A673 (cell line): ENCODE measurements around the gene FAM228B.

Source experiments
- EZH2 ChIP-seq: fragments of 200-600 bp; sonication (generic); IDR thresholded peaks from 2 replicates; pipeline ENCODE4 v1.6.1; 2017; ENCODE audit warnings: borderline replicate concordance, low read depth, mild to moderate bottlenecking, mixed read lengths, antibody characterized with exemption, low read length; ENCODE audit not compliant: poor library complexity, severe bottlenecking
- TF ChIP-seq, protein P1 (sequence below): fragments of 300-800, 200-600 bp; sonication (generic); conservative IDR thresholded peaks from 2 replicates; pipeline ENCODE4 v1.5.1; 2017; ENCODE audit warnings: low read depth, mild to moderate bottlenecking, antibody characterized with exemption, low read length, moderate library complexity, mixed read lengths

DNA sequence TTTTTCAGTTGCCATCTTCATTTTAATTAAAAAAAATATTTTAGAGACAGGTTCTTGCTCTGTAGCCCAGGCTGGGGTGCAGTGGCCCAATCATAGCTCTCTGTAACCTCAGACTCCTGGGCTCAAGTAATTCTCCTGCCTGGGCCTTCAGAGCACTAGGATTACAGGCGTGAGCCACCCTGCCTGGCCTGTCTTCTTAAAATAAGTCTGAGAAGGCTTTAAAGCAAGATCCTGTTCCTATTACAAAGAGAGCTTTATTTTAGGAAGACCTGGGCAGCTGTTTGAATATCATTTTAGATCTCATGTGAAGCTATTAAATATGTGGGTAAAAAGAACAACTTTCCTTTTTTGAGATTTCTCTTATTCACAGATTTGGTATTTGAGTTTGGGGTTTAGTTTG is 53.1 kb downstream of the FAM228B start:
- TF ChIP-seq, protein P1, sequence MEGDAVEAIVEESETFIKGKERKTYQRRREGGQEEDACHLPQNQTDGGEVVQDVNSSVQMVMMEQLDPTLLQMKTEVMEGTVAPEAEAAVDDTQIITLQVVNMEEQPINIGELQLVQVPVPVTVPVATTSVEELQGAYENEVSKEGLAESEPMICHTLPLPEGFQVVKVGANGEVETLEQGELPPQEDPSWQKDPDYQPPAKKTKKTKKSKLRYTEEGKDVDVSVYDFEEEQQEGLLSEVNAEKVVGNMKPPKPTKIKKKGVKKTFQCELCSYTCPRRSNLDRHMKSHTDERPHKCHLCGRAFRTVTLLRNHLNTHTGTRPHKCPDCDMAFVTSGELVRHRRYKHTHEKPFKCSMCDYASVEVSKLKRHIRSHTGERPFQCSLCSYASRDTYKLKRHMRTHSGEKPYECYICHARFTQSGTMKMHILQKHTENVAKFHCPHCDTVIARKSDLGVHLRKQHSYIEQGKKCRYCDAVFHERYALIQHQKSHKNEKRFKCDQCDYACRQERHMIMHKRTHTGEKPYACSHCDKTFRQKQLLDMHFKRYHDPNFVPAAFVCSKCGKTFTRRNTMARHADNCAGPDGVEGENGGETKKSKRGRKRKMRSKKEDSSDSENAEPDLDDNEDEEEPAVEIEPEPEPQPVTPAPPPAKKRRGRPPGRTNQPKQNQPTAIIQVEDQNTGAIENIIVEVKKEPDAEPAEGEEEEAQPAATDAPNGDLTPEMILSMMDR, result no peak
- TF ChIP-seq EZH2, result no peak
